ENCODE measurements around the gene USP47. TPM values are rescaled to one million over a fixed set of nuclear protein-coding genes. Genes with fewer than 3 reads are reported as not detected.

Gene USP47
- polyA plus RNA-seq, 2 of the 4 experiments (the other 2 are of a cell fraction) = 31.0 to 32.8 TPM

DNA sequence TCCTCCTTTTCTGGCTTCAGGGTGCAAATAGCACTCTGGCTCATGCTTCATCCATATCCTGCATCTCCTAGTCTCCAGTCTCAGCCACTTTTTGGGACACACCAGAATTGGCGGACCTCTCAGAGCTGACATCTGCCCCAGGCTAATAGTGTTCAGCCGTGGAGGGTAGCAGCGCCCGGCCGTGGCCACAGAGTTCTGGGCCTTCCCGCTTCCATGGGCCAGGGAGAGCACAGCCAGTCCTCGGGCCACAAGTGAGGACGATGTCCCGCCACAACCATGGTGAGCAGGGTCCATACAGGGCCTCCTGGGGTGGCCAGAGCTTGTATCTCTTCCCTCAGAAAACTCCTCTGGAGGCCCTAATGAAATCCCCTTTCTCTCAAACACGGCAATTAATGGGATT is 140.7 kb downstream of the USP47 start:
- H3K4me3 ChIP-seq = no peak overlapping the region
- no peaks in the 10 kb centered on the region for H3K9me3 ChIP-seq
- H3K27ac ChIP-seq = peak overlapping the region in 1 of 2 experiments; percentile 93; a peak in 3 of 6 replicates
- DNase-seq (ENCODE audit: low read depth in 1 of 2, low spot score in 1 of 2) = no peak
- no peak for ATAC-seq
- ChIA-PET CTCF (interaction anchor here (1.8 to 10.9 kb wide), 4 partner anchors 8 to 62 kb away, joined by 3 to 98 read pairs (median 7); no protein-coding TSS in a partner anchor), POLR2A (no interaction called here)
- FAIRE-seq = no peak
- WGBS (ENCODE audit: missing lambda C conversion rate) = 91% methylated on average over 5 of the region's 10 CpGs
- no peak for TF ChIP-seq ZC3H11A (IDR thresholded peaks at IDR 0.05)
- no peak for TF ChIP-seq MYC (IDR thresholded peaks at IDR 0.05; ENCODE audit: borderline replicate concordance, low read length)
- TF ChIP-seq HOXA7 (CRISPR knock-in tag; IDR thresholded peaks at IDR 0.05) = no peak
- TF ChIP-seq, protein P1, sequence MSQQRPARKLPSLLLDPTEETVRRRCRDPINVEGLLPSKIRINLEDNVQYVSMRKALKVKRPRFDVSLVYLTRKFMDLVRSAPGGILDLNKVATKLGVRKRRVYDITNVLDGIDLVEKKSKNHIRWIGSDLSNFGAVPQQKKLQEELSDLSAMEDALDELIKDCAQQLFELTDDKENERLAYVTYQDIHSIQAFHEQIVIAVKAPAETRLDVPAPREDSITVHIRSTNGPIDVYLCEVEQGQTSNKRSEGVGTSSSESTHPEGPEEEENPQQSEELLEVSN (IDR thresholded peaks at IDR 0.05; ENCODE audit: borderline replicate concordance, low read depth) = no peak
- TF ChIP-seq FOSL2 (IDR thresholded peaks at IDR 0.05) = no peak
- TF ChIP-seq FOSL2 (CRISPR knock-in tag; IDR thresholded peaks at IDR 0.05) = no peak
- no peak for TF ChIP-seq TFCP2L1 (CRISPR knock-in tag; IDR thresholded peaks at IDR 0.05)
- no peak for TF ChIP-seq MAFK (IDR thresholded peaks at IDR 0.05; ENCODE audit: partially characterized antibody)
- TF ChIP-seq NPAS2 (CRISPR knock-in tag; IDR thresholded peaks at IDR 0.05; ENCODE audit: borderline replicate concordance) = no peak
- peaks cover 60% of the 10 kb centered on the region for H3K4me1 ChIP-seq
- H3K4me2 ChIP-seq = peak overlapping the region; percentile 37; the same call in 2 of the 3 replicates

DNA sequence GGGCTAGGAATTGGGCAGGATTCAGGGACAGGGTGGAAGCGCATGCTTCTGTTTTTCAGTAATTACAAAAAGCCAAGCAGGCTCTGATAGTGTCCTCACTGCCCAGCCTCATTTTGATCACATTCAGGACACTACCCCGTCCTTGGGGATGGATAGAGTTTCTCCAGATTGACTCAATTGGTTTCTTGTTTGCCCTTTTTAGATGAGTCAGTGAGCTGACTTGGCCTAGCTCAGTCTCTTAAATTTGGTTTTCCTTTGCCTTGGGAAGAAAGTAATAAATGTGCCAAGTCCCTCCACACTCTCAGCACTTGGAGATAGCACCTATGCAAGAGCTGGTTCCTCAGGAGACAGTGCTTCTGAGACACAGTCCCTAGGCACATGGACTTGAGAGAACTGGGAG is 141.2 kb downstream of the USP47 start:
- ATAC-seq (peak in 1 of 2 experiments; percentile 16; a peak in 2 of 6 replicates), DNase-seq (ENCODE audit: low read depth in 1 of 2, low spot score in 1 of 2) (no peak), FAIRE-seq (no peak)
- TF ChIP-seq FOSL2 (IDR thresholded peaks at IDR 0.05) (no peak), FOSL2 (CRISPR knock-in tag; IDR thresholded peaks at IDR 0.05) (0 out of 2 replicates have a peak, but pooled peaks have one; percentile 10), CHD2 (IDR thresholded peaks at IDR 0.05; ENCODE audit: low read length, partially characterized antibody) (no peak)
- POLR2A ChIA-PET = no interaction called here
- H3K9me3 ChIP-seq = no peaks in the 10 kb centered on the region
- peak overlapping the region; percentile 37; the same call in 2 of the 3 replicates for H3K4me2 ChIP-seq
- 53% methylated on average over 2 of the region's 2 CpGs for WGBS (ENCODE audit: missing lambda C conversion rate)
- peak overlapping the region; percentile 26 to 93; a peak in 4 of 6 replicates for H3K27ac ChIP-seq
- H3K4me3 ChIP-seq = no peak overlapping the region
- CTCF ChIA-PET = interaction anchor here (0.6 to 10.9 kb wide), 4 partner anchors 9 to 300 kb away, joined by 3 to 98 read pairs (median 7); no protein-coding TSS in a partner anchor
- H3K4me1 ChIP-seq = peaks cover 60% of the 10 kb centered on the region

- ATAC-seq = peak; percentile 12 to 30; a peak in 3 of 6 replicates
- peak overlapping the region; percentile 26 to 93; a peak in 4 of 6 replicates for H3K27ac ChIP-seq
- no peak for FAIRE-seq
Measured at GRCh38 chr11:11983427-11983826, 141.7 kb downstream of the USP47 start.

DNA sequence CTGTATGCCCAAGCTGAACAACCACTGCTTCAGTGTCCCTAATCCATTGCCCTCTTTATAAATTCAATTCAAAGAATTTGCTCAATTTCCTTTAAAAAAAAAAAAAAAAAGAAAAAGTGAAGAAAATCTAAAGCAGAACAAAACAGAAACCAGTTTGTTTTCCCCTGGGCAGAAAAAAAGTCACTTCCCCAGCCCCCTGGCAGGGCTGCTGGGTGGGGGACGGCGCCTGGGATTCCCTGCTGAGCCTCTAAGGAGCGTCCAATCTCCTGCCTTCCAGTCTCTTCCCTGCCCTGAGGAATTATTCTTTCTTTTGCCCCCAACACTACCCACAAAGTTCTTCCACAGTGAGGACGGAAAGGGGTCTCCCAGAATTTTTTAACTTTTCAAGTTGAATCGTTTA is 142.8 kb downstream of the USP47 start:
- POLR2A ChIA-PET = no interaction called here
- no peak for ATAC-seq
- CTCF ChIA-PET = interaction anchor here (2.9 kb wide), 1 partner anchor 10 kb away, joined by 9 read pairs; no protein-coding TSS in a partner anchor

More at GRCh38 chr11:11983427-11983826, 141.7 kb downstream of the USP47 start:
- 85% methylated on average over 5 of the region's 5 CpGs for WGBS (ENCODE audit: missing lambda C conversion rate)
- TF ChIP-seq RFX5 (IDR thresholded peaks at IDR 0.05) (no peak), HEYL (CRISPR knock-in tag; IDR thresholded peaks at IDR 0.05) (no peak), FOSL2 (IDR thresholded peaks at IDR 0.05) (no peak), FOSL2 (CRISPR knock-in tag; IDR thresholded peaks at IDR 0.05) (no peak)
- Histone ChIP-seq H3K4me2 (peak overlapping the region; percentile 37; the same call in 2 of the 3 replicates), H3K9me3 (no peaks in the 10 kb centered on the region), H3K4me1 (peaks cover 62% of the 10 kb centered on the region), H3K4me3 (no peak overlapping the region)
- DNase-seq (ENCODE audit: low read depth in 1 of 2, low spot score in 1 of 2) = no peak
- POLR2A ChIA-PET = no interaction called here
- CTCF ChIA-PET = interaction anchor here (0.6 to 10.9 kb wide), 4 partner anchors 9 to 299 kb away, joined by 3 to 98 read pairs (median 7); no protein-coding TSS in a partner anchor

DNA sequence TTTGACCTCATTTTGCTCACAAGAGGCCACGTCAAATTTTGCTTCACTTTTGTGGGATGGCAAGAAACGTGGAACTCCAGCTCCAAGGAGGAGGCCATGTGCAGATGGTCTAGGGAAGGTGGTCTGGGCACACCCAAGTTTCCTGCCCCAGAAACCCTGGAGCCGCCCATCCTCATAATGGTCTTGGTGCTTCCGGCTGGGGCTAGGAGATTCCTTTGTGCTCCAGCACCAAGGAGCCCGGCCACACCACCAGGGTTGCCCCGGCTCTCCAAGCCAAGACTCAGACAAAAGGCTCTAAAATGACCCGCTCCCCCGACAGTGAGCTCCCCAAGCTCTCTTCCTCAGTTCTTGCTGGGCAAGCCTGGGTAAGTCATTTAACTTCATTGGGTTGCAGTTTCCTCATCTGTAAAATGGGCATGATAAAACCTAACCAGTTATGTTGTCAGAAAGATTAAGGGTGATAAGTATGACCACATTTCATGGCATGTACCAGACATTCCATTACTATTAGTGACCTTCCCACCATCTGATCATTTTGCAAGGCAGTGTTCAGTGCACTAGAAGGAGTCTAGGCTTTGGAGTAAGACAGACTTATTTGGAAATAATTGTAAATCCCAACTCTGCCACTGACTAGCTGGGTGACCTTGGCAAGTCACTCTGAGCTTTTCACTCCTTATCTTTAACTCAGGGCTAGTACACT is 143.4 kb downstream of the USP47 start:
- POLR2A ChIA-PET = no interaction called here
- CTCF ChIA-PET = interaction anchor here (0.9 to 1.5 kb wide), 3 partner anchors 9 to 59 kb away, joined by 3 to 5 read pairs (median 3); no protein-coding TSS in a partner anchor
- no peak overlapping the region for H3K4me3 ChIP-seq
- TF ChIP-seq KDM1A (IDR thresholded peaks at IDR 0.05; ENCODE audit: low read depth) = 0 out of 2 replicates have a peak, but pooled peaks have one; percentile 18
- TF ChIP-seq FOSL2 (IDR thresholded peaks at IDR 0.05) = no peak
- TF ChIP-seq FOSL2 (CRISPR knock-in tag; IDR thresholded peaks at IDR 0.05) = peak; percentile 40; the same call in 1 of the 2 replicates
- TF ChIP-seq, protein P2, sequence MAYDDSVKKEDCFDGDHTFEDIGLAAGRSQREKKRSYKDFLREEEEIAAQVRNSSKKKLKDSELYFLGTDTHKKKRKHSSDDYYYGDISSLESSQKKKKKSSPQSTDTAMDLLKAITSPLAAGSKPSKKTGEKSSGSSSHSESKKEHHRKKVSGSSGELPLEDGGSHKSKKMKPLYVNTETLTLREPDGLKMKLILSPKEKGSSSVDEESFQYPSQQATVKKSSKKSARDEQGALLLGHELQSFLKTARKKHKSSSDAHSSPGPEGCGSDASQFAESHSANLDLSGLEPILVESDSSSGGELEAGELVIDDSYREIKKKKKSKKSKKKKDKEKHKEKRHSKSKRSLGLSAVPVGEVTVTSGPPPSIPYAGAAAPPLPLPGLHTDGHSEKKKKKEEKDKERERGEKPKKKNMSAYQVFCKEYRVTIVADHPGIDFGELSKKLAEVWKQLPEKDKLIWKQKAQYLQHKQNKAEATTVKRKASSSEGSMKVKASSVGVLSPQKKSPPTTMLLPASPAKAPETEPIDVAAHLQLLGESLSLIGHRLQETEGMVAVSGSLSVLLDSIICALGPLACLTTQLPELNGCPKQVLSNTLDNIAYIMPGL (CRISPR knock-in tag; IDR thresholded peaks at IDR 0.05; ENCODE audit: borderline replicate concordance) = no peak
- H3K9me3 ChIP-seq = no peaks in the 10 kb centered on the region
- DNase-seq (ENCODE audit: low read depth in 1 of 2, low spot score in 1 of 2) (no peak), FAIRE-seq (no peak), ATAC-seq (no peak)
- H3K4me2 ChIP-seq = no peak overlapping the region
- H3K27ac ChIP-seq = peak overlapping the region; percentile 35 to 55; a peak in 4 of 6 replicates
- peaks cover 56% of the 10 kb centered on the region for H3K4me1 ChIP-seq
- 95% methylated on average over 8 of the region's 8 CpGs for WGBS (ENCODE audit: missing lambda C conversion rate)

More for the DNA sequence above, 142.8 kb downstream of the USP47 start:
- Histone ChIP-seq H3K4me1 (peaks cover 62% of the 10 kb centered on the region), H3K4me2 (no peak overlapping the region), H3K4me3 (no peak overlapping the region), H3K27ac (peak overlapping the region in 1 of 2 experiments; percentile 55; a peak in 2 of 6 replicates), H3K9me3 (no peaks in the 10 kb centered on the region)
- TF ChIP-seq CHD2 (IDR thresholded peaks at IDR 0.05; ENCODE audit: low read length, partially characterized antibody) (no peak), RFX5 (IDR thresholded peaks at IDR 0.05) (no peak)
- no peak for DNase-seq (ENCODE audit: low read depth in 1 of 2, low spot score in 1 of 2)
- no peak for FAIRE-seq
- WGBS (ENCODE audit: missing lambda C conversion rate) = 83% methylated on average over 5 of the region's 5 CpGs
